ENCODE data around the gene SLC5A9. TPM values are rescaled to one million over a fixed set of nuclear protein-coding genes. Genes with fewer than 3 reads are reported as not detected.

The SLC5A9 gene
- total and polyA plus RNA-seq, 2 donors (not counting 1 experiment from before 2014, with no cell fraction given) = 0.07 TPM; not detected in 1

DNA sequence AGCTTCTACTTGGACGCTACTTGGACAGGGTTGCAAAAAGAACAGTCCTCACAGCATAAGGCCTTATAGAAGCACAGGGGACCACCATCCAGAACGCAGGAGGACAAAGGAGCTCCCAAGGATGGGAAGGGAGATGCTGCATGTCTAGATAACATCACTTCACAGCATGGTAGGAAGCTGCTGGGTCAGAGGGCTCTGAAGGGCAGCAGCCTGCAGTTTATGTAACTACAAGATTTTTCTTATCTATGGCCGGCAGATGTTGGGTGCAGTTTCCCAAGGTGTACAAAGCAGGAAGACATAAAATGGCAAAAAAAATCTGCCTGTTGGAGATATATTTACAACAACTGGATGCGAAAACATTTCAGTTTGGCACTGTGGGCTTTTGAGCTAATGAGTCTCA is 45.3 kb upstream of the SLC5A9 start:
- Mint-ChIP-seq H3K27me3 (peaks cover 16% of the 10 kb centered on the region), H3K27ac (no peak overlapping the region), H3K4me1 (no peaks in the 10 kb centered on the region), H3K4me3 (no peak overlapping the region), H3K9me3 (ENCODE audit: insufficient read depth) (no peaks in the 10 kb centered on the region)
- WGBS (ENCODE audit: insufficient coverage) = 50% methylated on average over 1 of the region's 4 CpGs
- no peak overlapping the region for H3K4me3 ChIP-seq (ENCODE audit: control extremely low read depth in 1 of 5, extremely low read depth in 1 of 5, insufficient read depth in 1 of 5, low read depth in 2 of 5, low read length in 4 of 5)
- H3K4me1 ChIP-seq (ENCODE audit: control insufficient read depth in 2 of 2, insufficient read depth in 2 of 2, low read length in 2 of 2) = no peaks in the 10 kb centered on the region
- ChIA-PET CTCF (no interaction called here), POLR2A (no interaction called here)
- H3K9ac ChIP-seq (ENCODE audit: low read length) = no peak overlapping the region
- H3K27me3 ChIP-seq (replicated peaks in 1 of 4; ENCODE audit: control extremely low read depth in 1 of 4, control insufficient read depth in 3 of 4, insufficient read depth in 4 of 4, low read length in 3 of 4) = no peaks in the 10 kb centered on the region
- H4K20me1 ChIP-seq (ENCODE audit: control insufficient read depth, insufficient read depth, low read length, poor library complexity, severe bottlenecking) = no peaks in the 10 kb centered on the region
- no peak overlapping the region for H3K27ac ChIP-seq (ENCODE audit: low read length in 2 of 2)
- intact Hi-C loops (cut with micrococcal nuclease) = no loop called here
- H3K79me2 ChIP-seq (ENCODE audit: control insufficient read depth, insufficient read depth, low read length) = no peaks in the 10 kb centered on the region
- no peak overlapping the region for H2AFZ ChIP-seq (ENCODE audit: insufficient read depth, low read depth, low read length, poor library complexity, severe bottlenecking)
- peaks cover 0 to 9% (median 1%) of the 10 kb centered on the region in 3 donors for H3K9me3 ChIP-seq (ENCODE audit: control extremely low read depth in 1 of 3, control insufficient read depth in 2 of 3, insufficient read depth in 1 of 3, low read length in 2 of 3)
- DNase-seq (no peak), ATAC-seq (ENCODE audit: low read depth) (no peak)
- no peak overlapping the region for H3K4me2 ChIP-seq (replicated peaks; ENCODE audit: low read depth, low read length, poor library complexity, severe bottlenecking)
- H3K36me3 ChIP-seq (replicated peaks in 1 of 2; ENCODE audit: control extremely low read depth in 1 of 2, control insufficient read depth in 1 of 2, extremely low read depth in 1 of 2, insufficient read depth in 2 of 2, low read length in 1 of 2) = no peaks in the 10 kb centered on the region
- no peak for TF ChIP-seq CTCF (IDR thresholded peaks at IDR 0.05)
- TF ChIP-seq EZH2 (IDR thresholded peaks at IDR 0.05; ENCODE audit: borderline replicate concordance, insufficient read depth, low read depth, low read length, poor library complexity, severe bottlenecking) = no peak

DNA sequence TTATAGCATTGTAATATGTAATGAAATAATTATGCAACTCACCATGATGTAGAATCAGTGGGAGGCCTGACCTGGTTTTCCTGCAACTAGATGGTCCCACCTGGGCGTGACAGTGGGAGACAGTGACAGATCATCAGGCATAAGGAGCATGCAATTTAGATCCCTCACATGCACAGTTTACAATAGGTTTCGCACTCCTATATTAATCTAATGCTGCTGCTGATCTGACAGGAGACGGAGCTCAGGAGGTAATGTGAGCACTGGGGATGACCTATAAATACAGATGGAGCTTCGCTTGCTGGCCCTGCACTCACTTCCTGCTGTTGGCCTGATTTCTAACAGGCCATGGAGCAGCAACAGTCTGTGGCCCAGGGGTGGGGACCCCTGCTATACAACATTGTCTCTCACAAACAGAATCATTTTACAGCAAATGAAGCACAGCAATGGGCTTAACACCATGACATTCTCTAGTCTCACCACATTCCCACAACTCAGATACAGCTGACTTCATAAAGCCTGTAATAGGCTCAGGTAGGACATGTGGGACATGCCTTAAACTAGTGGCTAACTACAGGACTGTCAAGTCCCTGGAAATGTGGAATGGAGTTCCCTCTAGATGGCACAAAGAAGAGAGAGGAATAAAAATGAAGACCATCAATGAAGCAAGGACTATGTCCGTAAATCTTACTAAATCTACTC is 40.7 kb upstream of the SLC5A9 start:
- ChIA-PET POLR2A (no interaction called here), CTCF (no interaction called here)
- Mint-ChIP-seq H3K9me3 (ENCODE audit: insufficient read depth) (no peaks in the 10 kb centered on the region), H3K4me3 (no peak overlapping the region), H3K27ac (no peak overlapping the region), H3K27me3 (peaks cover 17% of the 10 kb centered on the region), H3K4me1 (peaks cover 2% of the 10 kb centered on the region)
- H4K20me1 ChIP-seq (ENCODE audit: control insufficient read depth, insufficient read depth, low read length, poor library complexity, severe bottlenecking) = no peaks in the 10 kb centered on the region
- no peak for TF ChIP-seq CTCF (IDR thresholded peaks at IDR 0.05)
- TF ChIP-seq EZH2 (IDR thresholded peaks at IDR 0.05; ENCODE audit: borderline replicate concordance, insufficient read depth, low read depth, low read length, poor library complexity, severe bottlenecking) = no peak
- WGBS (ENCODE audit: insufficient coverage) = 83% methylated on average over 4 of the region's 5 CpGs
- intact Hi-C loops (cut with micrococcal nuclease) = no loop called here
- no peaks in the 10 kb centered on the region for H3K9me3 ChIP-seq (ENCODE audit: control extremely low read depth in 1 of 3, control insufficient read depth in 2 of 3, insufficient read depth in 1 of 3, low read length in 2 of 3)
- no peak overlapping the region for H3K27ac ChIP-seq (ENCODE audit: low read length in 2 of 2)
- DNase-seq (no peak), ATAC-seq (ENCODE audit: low read depth) (no peak)
- no peaks in the 10 kb centered on the region for H3K79me2 ChIP-seq (ENCODE audit: control insufficient read depth, insufficient read depth, low read length)
- H3K36me3 ChIP-seq (replicated peaks in 1 of 2; ENCODE audit: control extremely low read depth in 1 of 2, control insufficient read depth in 1 of 2, extremely low read depth in 1 of 2, insufficient read depth in 2 of 2, low read length in 1 of 2) = no peaks in the 10 kb centered on the region
- H3K9ac ChIP-seq (ENCODE audit: low read length) = no peak overlapping the region
- H3K4me2 ChIP-seq (replicated peaks; ENCODE audit: low read depth, low read length, poor library complexity, severe bottlenecking) = no peak overlapping the region
- no peaks in the 10 kb centered on the region for H3K4me1 ChIP-seq (ENCODE audit: control insufficient read depth in 2 of 2, insufficient read depth in 2 of 2, low read length in 2 of 2)
- H2AFZ ChIP-seq (ENCODE audit: insufficient read depth, low read depth, low read length, poor library complexity, severe bottlenecking) = no peak overlapping the region
- no peak overlapping the region for H3K4me3 ChIP-seq (ENCODE audit: control extremely low read depth in 1 of 5, extremely low read depth in 1 of 5, insufficient read depth in 1 of 5, low read depth in 2 of 5, low read length in 4 of 5)
- peaks cover 0 to 3% (median 0%) of the 10 kb centered on the region in 4 experiments for H3K27me3 ChIP-seq (replicated peaks in 1 of 4; ENCODE audit: control extremely low read depth in 1 of 4, control insufficient read depth in 3 of 4, insufficient read depth in 4 of 4, low read length in 3 of 4)

Data from B cell (primary cell).